HFFc6 (cell line): ENCODE results near the gene RPL37A. TPM values are rescaled to one million over a fixed set of nuclear protein-coding genes. Genes with fewer than 3 reads are reported as not detected.

ENCODE experiments used
- DNase-seq: peaks from one replicate; pipeline ENCODE4 v3.0.0-alpha.2; 2018
- H3K27ac Mint-ChIP-seq: 2 replicates; pipeline ENCODE4 v1.8.0; 2020; ENCODE audit warnings: mild to moderate bottlenecking, mixed read lengths
- H3K27me3 Mint-ChIP-seq: 2 replicates; pipeline ENCODE4 v1.8.0; 2021; ENCODE audit warnings: mild to moderate bottlenecking, moderate library complexity, mixed read lengths; ENCODE audit not compliant: insufficient read depth
- H3K36me3 Mint-ChIP-seq: 2 replicates; pipeline ENCODE4 v1.8.0; 2021; ENCODE audit warnings: low read depth, mixed read lengths
- H3K4me1 Mint-ChIP-seq: 2 replicates; pipeline ENCODE4 v1.8.0; 2020; ENCODE audit warnings: low read depth, mixed read lengths
- H3K4me3 Mint-ChIP-seq: 2 replicates; pipeline ENCODE4 v1.8.0; 2020; ENCODE audit warnings: mild to moderate bottlenecking, moderate library complexity, mixed read lengths
- H3K9me3 Mint-ChIP-seq: 2 replicates; pipeline ENCODE4 v1.8.0; 2020; ENCODE audit warnings: mild to moderate bottlenecking, mixed read lengths
- total RNA-seq, 6 experiments: library from RNA; stranded (reverse); fragmentation: NEBNext Ultra II Directional; extraction: Animal tissue kit (Norgen Biotek cat#: 25700); gene quantifications; 2 replicates in 1 of 6; 3 replicates in 5 of 6; pipeline ENCODE4 v1.2.3, GENCODE V29; 2021
- TF ChIP-seq, protein P1 (sequence below): fragments of 200-600 bp; sonication (generic); IDR thresholded peaks from 2 replicates; pipeline ENCODE4 v1.5.0; 2021; ENCODE audit warnings: antibody characterized with exemption, mild to moderate bottlenecking

Gene RPL37A
- total RNA-seq, 6 experiments from 2014 or later = 1,992 to 3,122 (median 2,808) TPM

DNA sequence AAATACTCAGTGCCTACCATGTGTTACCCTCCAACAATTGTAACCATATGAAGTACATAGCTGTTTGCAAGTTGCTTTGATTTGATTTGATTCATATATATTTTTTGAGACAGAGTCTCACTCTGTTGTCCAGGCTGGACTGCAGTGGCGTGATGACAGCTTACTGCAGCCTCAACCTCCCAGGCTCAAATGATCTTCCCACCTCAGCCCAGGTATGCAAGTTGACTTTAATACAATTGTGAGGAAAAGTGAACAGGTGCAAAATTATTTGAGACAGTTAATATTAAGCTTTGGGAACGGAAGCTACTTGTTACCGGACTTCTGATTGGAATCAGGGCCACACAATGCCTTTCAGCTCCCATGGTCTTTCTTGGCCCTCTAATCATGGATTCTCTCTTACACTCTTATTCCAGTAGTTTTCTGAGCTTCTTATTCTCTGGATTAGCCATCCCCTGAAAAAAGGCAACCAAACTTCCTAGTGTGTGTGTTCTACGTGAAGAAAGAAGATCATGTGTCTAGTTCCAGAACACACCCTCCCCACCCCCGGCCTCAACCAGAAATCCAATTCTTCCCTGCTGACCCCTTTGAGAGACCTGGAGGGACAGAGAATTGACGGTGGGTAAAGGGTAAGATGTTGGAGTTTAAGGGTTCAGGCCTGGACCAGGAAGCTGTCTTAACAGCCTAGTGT lies 1.1 kb upstream of the RPL37A start:
- peaks cover 81% of the 10 kb centered on the region for H3K4me1 Mint-ChIP-seq
- H3K36me3 Mint-ChIP-seq = peaks cover 35% of the 10 kb centered on the region
- TF ChIP-seq, protein P1, sequence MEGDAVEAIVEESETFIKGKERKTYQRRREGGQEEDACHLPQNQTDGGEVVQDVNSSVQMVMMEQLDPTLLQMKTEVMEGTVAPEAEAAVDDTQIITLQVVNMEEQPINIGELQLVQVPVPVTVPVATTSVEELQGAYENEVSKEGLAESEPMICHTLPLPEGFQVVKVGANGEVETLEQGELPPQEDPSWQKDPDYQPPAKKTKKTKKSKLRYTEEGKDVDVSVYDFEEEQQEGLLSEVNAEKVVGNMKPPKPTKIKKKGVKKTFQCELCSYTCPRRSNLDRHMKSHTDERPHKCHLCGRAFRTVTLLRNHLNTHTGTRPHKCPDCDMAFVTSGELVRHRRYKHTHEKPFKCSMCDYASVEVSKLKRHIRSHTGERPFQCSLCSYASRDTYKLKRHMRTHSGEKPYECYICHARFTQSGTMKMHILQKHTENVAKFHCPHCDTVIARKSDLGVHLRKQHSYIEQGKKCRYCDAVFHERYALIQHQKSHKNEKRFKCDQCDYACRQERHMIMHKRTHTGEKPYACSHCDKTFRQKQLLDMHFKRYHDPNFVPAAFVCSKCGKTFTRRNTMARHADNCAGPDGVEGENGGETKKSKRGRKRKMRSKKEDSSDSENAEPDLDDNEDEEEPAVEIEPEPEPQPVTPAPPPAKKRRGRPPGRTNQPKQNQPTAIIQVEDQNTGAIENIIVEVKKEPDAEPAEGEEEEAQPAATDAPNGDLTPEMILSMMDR = no peak
- H3K4me3 Mint-ChIP-seq = peak overlapping the region; percentile 99
- no peak for DNase-seq
- peak overlapping the region; percentile 97 for H3K27ac Mint-ChIP-seq
- peaks cover 4% of the 10 kb centered on the region; the same call in 1 of the 2 replicates for H3K27me3 Mint-ChIP-seq
- no peaks in the 10 kb centered on the region for H3K9me3 Mint-ChIP-seq

DNA sequence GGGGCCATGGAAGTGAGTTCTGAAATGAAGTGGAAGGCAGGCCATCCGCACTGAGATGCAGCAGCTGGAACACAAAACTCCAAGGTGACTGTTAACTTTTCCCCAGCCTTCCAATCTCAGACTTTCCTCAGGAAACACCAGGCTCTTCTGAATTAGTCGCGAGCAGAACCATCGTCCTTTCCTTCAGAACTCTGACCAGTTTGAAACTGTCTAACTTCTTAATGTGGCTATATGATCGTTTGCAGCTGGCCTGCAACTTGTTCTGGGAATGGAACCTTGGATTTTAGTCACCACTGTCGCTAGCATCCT lies 620 bp upstream of the RPL37A start:
- Mint-ChIP-seq H3K36me3 (peaks cover 40% of the 10 kb centered on the region), H3K4me3 (peak overlapping the region; percentile 99), H3K9me3 (no peaks in the 10 kb centered on the region), H3K4me1 (peaks cover 81% of the 10 kb centered on the region), H3K27me3 (peaks cover 4% of the 10 kb centered on the region; the same call in 1 of the 2 replicates), H3K27ac (peak overlapping the region; percentile 97)
- DNase-seq = no peak
- TF ChIP-seq, protein P1 = no peak

DNA sequence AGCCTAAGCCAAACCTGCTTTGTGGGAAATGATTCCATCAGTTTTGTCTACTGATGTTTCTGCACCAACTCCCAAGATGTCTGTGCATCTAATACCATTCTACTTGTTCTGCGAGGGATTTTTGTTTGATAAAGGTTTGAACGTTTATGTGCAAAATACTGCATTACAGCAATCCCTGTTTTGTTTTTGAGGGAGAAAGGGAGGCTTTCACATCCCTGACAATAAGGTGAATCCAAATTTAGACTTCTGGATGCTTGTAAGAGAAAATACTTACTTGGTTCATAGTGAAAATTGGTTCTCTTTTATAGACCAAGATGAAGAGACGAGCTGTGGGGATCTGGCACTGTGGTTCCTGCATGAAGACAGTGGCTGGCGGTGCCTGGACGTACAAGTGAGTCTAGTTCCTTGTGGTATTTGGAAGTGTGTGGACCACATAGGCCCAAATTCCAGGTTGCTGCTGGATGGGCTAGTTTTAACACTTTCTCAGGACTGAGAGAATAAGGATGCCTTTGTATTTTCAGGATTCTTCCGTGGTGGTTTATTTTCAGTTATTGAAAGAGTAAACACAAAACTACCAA lies 1.1 kb downstream of the RPL37A start:
- Mint-ChIP-seq H3K4me3 (peak overlapping the region; percentile 99), H3K36me3 (peaks cover 56% of the 10 kb centered on the region), H3K27ac (peak overlapping the region; percentile 97), H3K4me1 (peaks cover 84% of the 10 kb centered on the region), H3K9me3 (no peaks in the 10 kb centered on the region), H3K27me3 (peaks cover 4% of the 10 kb centered on the region; the same call in 1 of the 2 replicates)
- no peak for DNase-seq
- TF ChIP-seq, protein P1 = no peak

DNA sequence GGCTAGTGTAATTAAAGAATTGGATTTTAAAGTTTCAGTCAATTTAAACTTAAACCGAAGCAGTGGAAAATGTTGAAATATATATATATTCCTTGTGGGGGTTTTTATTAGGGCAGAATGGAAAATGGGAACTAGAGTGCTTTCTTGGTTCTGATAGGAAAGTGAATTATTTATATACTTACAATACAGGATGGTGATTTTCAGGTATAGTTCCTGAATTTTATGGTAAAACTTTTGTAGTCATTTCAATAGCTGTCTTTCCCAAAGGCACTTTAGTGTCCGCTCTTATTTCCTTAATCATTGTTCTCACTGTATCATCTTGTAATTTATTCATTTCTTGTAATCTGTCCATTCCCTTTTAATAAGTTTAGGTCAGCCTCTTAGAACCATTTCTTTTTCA lies 1.9 kb downstream of the RPL37A start:
- Mint-ChIP-seq H3K27ac (peak overlapping the region; percentile 97), H3K27me3 (peaks cover 4% of the 10 kb centered on the region), H3K36me3 (peaks cover 61% of the 10 kb centered on the region), H3K9me3 (no peaks in the 10 kb centered on the region), H3K4me3 (peak overlapping the region; percentile 99), H3K4me1 (peaks cover 76% of the 10 kb centered on the region)
- no peak for DNase-seq
- TF ChIP-seq, protein P1 = no peak

DNA sequence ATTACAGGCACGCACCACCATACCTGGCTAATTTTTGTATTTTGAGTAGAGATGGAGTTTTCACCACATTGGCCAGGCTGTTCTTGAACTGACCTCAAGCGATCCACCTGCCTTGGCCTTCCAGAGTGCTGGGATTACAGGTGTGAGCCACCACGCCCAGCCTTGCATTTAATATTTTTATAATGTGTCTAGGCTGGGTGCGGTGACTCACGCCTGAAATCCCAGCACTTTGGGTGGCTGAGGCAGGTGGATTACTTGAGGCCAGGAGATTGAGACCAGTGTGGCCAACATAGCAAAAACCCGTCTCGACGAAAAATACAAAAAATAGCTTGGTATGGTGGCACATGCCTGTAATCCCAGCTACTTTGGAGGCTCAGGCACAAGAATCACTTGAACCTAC lies 3.2 kb downstream of the RPL37A start:
- Mint-ChIP-seq H3K4me3 (peak overlapping the region; percentile 99), H3K36me3 (peaks cover 69% of the 10 kb centered on the region), H3K4me1 (peaks cover 74% of the 10 kb centered on the region), H3K27ac (peak overlapping the region; percentile 97; the same call in 1 of the 2 replicates), H3K27me3 (peaks cover 4% of the 10 kb centered on the region), H3K9me3 (no peaks in the 10 kb centered on the region)
- TF ChIP-seq, protein P1 = no peak
- DNase-seq = no peak
